GM20000 (cell line): ENCODE measurements around the gene VEZT.
"Not testable (repeated sequence)": the region's sequence is repeated elsewhere in the genome, so short reads cannot be mapped to it uniquely, and the experiment has no call there.

Source experiments
- DNase-seq: peaks from one replicate; pipeline ENCODE4 v3.0.0; 2012; ENCODE audit warnings: low spot score
- TF ChIP-seq, protein P1 (sequence below): IDR thresholded peaks from 2 replicates; pipeline ENCODE4 v1.5.1; 2012; ENCODE audit warnings: mild to moderate bottlenecking, control low read depth; ENCODE audit errors: extremely low read depth, missing control alignments

VEZT gene

GRCh38 chr12:95224202-95225170, 6.9 kb downstream of the VEZT start:
- DNase-seq = no peak
- TF ChIP-seq, protein P1, sequence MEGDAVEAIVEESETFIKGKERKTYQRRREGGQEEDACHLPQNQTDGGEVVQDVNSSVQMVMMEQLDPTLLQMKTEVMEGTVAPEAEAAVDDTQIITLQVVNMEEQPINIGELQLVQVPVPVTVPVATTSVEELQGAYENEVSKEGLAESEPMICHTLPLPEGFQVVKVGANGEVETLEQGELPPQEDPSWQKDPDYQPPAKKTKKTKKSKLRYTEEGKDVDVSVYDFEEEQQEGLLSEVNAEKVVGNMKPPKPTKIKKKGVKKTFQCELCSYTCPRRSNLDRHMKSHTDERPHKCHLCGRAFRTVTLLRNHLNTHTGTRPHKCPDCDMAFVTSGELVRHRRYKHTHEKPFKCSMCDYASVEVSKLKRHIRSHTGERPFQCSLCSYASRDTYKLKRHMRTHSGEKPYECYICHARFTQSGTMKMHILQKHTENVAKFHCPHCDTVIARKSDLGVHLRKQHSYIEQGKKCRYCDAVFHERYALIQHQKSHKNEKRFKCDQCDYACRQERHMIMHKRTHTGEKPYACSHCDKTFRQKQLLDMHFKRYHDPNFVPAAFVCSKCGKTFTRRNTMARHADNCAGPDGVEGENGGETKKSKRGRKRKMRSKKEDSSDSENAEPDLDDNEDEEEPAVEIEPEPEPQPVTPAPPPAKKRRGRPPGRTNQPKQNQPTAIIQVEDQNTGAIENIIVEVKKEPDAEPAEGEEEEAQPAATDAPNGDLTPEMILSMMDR = no peak

DNA sequence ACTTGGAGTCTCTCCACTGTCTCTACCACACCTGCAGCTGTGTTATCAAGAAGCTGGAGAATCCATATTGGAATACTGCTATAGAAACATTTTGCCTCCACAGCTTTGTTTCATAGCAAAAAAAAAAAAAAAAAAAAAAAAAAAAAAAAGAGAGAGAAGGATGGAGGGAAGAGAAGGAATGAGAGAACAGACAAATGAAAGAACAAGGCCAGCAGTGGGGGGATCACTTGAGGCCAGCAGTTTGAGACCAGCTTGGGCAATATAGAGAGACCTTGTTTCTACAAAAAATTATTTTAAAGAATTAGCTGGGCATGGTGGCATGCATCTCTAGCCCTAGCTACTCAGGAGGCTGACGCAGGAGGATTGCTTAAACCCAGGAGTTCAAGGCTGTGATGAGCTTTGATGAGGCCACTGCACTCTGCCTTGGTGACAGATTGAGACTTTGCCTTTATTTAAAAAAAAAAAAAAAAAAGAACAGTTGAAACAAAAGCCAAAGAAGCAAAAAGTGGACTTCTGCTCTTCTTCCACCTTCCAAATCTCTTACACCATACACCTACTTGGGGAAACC, 8.1 kb downstream of the VEZT start:
- TF ChIP-seq, protein P1 = no peak
- DNase-seq = no peak

GRCh38 chr12:95227818-95228356, 10.3 kb downstream of the VEZT start:
- no peak for DNase-seq
- TF ChIP-seq, protein P1 = no peak

DNA sequence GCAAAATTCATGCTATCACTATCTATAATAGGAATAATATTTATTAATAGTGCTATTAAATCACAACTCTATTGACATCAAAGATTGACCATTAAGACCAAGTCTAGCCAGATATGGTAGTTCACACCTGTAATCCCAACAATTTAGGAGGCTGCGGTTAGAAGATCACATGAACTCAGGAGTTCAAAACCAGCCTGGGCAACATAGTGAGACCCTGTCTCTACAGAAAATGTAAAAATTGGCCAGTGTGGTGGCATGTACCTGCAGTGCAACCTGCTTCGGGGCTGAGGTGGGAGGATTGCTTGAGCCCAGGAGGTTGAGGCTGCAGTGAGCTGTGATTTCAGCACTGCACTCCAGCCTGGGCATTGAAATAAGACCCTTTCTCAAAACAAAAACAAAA, 11.0 kb downstream of the VEZT start:
- no peak for DNase-seq
- TF ChIP-seq, protein P1 = no peak

DNA sequence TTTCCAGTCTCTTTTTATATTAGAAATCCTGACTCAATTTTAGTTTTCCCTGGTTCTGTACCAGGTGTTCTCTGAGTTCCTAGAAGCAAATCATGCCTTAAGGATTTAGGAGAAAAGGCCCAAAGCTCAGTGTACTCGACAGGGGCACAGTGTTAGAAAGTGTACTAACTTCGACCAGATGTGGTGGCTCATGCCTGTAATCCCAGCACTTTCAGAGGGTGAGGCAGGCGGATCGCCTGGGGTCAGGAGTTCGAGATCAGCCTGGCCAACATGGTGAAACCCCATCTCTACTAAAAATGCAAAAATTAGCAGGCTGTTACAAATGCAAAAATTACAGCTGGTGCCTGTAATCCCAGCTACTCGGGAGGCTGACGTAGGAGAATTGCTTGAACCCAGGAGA, 12.0 kb downstream of the VEZT start:
- no peak for DNase-seq
- TF ChIP-seq, protein P1 = no peak

GRCh38 chr12:95230313-95230712, 12.7 kb downstream of the VEZT start:
- DNase-seq = no peak
- TF ChIP-seq, protein P1 = no peak

- TF ChIP-seq, protein P1 = no peak
- DNase-seq = no peak
These were observed 13.6 kb downstream of the VEZT start for GRCh38 chr12:95231190-95231589.

GRCh38 chr12:95234187-95234586, 16.6 kb downstream of the VEZT start:
- not testable (repeated sequence) for DNase-seq

GRCh38 chr12:95235621-95236020, 18.0 kb downstream of the VEZT start:
- DNase-seq = not testable (repeated sequence)
